HG02970 (cell line): ENCODE data around the gene LY86.
A peak's percentile ranks its signal among the peaks of the same experiment; 100 is the strongest.

Source experiments
- ATAC-seq: cut with Tn5 transposase; IDR thresholded peaks from one replicate; pipeline ENCODE4 v1.9.1; 2021; ENCODE audit warnings: mild to moderate bottlenecking, moderate library complexity, moderate number of reproducible peaks; ENCODE audit not compliant: unreplicated experiment, low FRiP score

Gene LY86

GRCh38 chr6:6569811-6570164 is 18.7 kb upstream of the LY86 start:
- no peak for ATAC-seq

DNA sequence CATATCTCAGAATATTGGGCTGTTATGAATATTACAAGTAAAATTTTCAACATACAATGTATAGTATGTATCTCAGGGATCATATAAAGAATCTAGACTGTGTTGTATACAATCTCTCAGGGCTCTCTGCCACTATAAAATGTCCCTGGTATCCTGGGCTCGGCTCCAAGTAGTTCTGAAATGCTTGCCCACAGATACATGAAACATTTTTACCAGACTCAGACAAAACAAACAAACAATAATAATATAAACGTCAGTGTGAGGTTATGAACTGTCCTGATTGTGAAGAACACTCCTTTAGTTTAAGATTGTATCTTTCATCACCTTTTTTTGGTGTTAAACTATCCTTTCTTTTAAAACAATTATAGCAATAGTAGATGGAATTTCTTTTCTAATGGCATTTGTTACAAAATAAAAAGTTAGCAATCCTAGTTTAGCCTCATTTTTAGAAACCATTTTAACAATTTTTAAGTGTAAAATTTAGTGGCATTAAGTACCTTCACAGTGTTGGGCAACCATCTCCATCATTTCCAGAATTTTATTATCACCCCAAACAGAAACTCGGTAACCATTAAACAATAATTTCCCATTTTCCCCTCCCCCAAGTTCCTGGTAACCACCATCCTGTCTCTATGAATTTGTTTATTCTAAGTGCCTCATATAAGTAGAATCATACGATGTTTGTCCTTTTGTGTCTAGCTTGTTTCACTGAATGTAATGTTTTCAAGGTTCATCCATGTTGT is 17.4 kb upstream of the LY86 start:
- no peak for ATAC-seq

GRCh38 chr6:6575143-6575542 is 13.4 kb upstream of the LY86 start:
- no peak for ATAC-seq

- ATAC-seq: no peak
These were observed 10.8 kb upstream of the LY86 start for GRCh38 chr6:6577735-6578134.

DNA sequence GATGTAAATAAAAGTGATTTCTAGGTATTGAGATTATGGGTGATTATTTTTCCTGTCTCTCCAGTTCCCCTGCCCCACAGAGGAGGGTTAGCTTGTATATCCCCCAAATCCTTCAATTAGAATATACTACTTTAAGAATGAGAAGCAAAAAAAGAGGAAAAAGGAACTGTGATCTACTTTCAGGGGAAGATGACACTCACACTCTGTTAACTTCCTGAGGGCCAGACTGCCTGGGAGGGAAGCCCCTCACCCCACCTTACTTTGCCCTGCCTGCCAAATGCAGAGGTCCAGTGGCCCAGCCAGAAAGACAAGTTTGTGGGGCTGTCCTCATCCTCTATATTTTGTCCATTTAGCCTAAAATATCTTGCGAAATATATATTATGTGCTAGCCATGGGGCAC is 9.2 kb upstream of the LY86 start:
- no peak for ATAC-seq

DNA sequence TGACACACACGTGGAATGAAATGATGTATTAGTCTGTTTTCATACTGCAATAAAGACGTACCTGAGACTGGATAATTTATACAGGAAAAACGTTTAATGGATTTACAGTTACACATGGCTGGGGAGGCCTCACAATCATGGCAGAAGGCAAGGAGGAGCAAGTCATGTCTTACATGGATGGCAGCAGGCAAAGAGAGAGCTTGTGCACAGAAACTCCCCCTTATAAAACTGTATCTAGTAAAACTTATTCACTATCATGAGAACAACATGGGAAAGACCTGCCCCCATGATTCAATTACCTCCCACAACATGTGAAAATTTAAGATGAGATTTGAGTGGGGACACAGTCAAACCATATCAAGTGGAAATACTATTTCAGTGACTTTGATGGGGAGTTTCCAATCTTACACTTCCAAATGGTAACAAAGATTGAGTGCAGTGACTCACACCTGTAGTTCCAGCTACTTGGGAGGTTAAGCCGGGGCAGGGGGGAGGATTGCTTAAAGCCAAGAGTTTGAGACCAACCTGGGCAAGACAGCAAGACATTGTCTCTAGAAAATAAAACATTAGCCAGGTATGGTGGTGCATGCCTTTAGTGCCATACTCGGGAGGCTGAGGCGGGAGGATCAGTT is 8.2 kb upstream of the LY86 start:
- no peak for ATAC-seq

DNA sequence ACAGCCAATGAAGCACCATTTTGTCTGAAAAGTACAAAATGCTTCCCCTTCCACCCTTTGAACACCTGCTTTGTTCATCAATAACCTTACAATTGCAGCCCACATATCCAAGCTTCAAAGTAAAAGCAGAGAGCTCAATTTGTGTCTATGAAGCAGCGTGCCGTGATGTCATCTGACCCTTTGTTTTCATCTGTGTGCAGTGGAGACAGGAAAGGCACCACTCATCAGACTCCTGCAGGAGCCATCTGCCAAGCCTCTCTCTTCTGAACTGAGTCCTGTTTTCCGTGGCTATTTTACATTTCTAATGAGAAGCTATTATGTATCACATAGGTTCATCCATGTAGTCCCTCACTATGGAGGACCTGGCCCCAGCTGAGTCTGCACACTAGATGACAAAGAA is 7.5 kb upstream of the LY86 start:
- ATAC-seq: no peak

DNA sequence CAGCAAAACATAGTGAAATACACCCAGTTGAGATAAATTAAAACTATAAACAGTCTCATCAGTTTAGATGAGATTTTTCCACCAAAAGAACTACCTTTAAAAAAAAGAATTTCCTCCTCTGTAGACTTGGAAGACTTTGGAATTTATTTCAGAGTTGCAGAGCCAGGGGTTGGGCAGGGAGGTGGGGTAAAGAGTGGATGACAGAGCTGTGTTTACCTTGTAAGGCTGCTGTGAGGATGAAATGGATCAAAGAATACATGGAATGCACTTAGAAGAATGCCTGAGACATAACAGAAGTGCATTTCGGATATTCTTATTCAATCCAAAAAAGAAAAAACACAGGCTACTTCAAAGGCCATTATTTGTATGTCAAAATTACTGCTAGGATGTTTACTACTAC is 6.4 kb upstream of the LY86 start:
- no peak for ATAC-seq

- ATAC-seq: no peak
These were observed 4.7 kb upstream of the LY86 start for GRCh38 chr6:6583836-6584235.

DNA sequence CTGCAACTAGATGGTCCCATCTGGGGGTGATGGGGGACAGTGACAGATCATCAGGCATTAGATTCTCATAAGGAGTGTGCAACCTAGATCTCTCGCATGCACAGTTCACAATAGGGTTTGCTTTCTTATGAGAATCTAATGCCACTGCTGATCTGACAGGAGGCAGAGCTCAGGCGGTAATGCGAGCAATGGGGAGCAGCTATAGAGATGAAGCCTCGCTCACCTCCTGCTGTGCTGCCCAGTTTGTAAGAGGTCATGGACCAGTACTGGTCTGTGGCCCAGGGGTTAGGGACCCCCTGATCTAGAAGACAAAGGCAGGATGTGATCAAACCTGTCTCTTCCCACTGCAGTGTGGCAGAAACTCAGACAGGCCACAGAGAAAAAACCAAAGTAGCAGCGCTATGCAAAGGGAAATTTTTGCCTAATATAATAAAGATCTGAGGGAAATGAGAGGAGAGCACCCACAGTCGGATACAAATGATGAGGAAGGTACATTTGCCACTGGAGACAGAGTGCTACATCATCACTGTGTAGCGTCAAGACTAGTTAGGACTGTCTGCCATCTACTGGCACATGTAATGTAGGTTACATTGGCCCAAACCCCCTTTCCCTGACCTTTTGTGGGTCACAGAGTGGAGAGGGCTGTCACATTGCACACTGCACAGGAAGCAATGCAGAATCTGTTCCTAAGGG is 4.1 kb upstream of the LY86 start:
- ATAC-seq: no peak

DNA sequence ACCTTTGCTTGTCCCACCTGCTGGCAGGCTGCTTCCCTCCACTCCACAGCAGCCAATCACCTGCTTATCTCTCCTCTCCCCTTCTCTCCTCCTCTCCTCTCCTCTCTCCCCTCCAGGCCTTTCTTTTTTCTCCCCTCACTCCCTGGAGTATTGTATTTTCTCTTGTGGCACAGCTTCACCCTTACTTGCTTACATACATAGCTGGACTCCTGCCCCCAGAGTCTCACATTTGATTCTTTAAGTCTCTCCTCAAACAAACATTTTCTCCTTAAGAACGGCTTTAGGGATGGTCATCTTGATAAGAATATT is 3.6 kb upstream of the LY86 start:
- no peak for ATAC-seq

DNA sequence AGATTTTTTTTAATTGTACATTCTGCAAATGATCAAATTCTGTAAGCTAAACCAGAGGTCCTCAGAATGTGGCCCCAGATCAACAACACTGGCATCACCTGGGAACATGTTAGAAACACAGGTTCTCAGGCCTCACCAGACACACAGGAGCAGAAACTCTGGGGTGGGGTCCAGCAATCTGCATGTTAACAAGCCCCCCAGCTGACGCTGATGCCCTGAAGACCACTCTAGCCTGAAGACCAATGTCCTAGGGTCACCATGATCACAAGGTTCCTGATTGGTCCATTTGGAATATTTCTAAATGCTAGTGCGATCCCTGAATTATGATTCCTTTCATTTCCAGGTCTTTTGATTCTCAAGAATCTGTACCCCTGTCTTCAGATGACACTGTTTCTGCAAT is 2.4 kb upstream of the LY86 start:
- no peak for ATAC-seq

GRCh38 chr6:6586671-6587526 is 1.6 kb upstream of the LY86 start:
- ATAC-seq: peak; percentile 46

DNA sequence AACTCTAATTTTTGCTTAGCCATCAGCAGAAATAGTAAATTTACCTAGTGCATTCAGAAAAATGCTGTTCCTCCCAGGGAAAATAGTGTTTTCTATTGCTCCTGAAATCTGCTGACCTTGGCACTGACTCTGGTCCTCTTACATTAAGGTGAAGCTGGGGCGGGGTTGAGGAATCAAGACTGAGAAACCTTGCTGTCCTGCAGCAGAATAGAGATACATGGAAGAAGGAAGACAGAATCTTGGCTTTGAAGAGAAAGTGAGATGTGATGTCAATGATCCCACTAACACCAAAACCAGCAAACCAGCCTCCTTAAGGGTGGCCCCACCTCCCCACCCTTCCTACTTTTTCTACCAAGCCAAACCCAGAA is 840 bp upstream of the LY86 start:
- no peak for ATAC-seq

GRCh38 chr6:6588924-6589709 is 597 bp downstream of the LY86 start:
- ATAC-seq: no peak

DNA sequence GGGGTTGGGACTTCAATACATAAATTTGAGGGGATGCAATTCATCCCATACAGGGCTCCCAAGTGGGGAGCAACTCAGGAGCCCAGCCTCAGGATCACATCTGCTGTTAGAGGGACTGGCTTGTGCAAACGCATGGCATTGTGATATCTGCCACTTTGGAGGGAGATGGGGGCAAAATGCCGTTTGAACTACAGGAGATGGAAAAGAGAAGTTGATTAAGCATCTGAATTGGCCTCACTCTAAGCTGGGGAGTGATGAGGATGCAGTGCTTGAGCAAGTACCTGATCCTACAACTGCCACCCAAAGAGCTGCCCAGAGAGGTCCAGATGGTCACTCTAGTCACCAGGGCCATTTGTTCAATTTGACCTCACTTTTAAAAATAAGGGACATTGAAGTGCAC is 2.0 kb downstream of the LY86 start:
- no peak for ATAC-seq

DNA sequence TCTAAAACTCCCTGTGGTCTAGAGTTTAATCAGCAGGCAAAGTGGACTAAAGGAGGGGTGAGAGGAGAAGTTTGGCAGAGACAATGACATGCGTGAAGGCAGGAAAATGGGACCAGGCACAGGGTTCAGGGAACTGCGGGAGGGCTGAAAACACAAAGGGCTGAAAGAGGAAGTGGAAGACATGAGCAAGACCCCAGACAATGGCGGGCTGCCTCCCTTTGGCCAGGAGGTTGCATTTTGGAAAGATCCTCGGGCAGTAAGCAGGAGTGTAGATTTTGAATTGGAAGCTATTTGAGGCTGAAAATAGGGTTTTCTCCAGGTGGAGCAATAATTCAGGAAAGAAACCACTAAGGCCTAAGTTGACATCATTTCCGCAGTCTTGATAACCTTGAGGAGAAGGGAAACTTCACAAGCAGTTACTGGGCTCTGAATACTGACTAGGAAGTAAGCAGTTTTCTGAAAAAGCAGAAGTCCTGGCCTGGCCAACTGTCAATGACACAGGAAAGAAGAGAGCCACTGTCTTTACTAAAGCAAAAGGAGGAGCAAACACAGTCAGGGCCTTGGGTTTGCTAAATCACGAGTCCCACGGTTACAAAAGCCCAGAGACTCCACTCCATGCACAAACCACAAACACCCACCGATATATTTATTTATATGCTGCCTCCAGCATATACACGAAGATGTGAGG is 3.4 kb downstream of the LY86 start:
- ATAC-seq: no peak

DNA sequence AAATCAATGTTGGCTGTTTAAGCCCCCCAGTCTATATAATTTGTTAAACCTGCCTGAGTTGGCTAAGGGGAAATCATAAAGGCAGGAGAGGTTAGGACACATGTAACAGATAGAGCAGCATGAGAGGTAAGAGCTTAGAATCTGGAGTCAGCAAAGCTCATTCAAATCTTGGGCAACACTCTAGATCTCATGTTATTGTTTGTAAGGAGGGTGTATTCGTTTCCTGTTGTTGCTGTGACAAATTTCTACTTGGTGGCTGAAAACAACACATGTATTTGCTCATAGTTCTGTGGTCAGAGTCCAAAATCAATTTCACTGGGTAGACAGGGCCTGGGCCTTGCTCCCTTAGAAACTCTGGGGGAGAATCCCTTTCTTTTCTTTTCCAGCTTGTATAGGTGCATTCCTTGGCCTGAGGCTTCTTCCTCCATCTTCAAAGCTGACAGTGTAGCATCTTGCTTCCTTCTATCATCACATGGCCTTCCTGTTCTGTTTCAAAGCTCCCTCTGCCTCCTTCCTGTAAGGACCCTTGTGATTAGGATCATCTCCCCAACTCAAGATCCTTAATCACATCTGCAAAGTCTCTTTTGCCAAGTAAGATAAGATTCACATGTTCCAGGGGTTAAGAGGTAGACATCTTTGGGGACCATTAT is 4.4 kb downstream of the LY86 start:
- ATAC-seq: no peak

DNA sequence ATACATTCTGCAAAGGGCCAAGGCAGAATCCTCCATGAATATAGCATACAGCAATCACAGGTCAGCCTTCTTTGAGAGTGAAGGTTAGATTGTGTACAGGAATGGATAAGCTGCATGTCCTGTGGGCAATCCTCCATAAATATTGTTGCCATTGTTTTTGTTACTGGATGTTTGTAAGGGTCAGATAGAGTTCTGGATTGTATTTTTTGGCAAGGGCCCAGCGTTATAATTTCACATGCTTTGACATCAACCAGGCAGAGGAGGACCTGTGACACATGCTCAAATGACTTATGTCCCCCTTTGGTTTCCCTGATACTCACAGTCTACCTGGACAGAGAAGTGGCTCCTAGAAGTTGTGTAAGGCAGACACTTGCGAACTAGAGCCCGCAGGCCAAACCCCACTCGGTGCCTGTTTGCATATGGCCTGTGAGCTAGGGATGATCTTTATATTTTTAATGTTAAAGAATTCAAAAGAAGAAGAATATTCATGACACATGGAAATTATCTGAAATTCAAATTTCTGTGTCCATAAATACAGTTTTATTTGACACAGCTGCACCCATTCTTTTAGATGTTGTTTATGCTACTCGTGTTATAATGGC is 5.4 kb downstream of the LY86 start:
- no peak for ATAC-seq
